B cell (primary cell): ENCODE data around the gene MOB1B. TPM values are rescaled to one million over a fixed set of nuclear protein-coding genes. Genes with fewer than 3 reads are reported as not detected.

Experiments
- ATAC-seq: fragments of 200-7000 bp; cut with Tn5 transposase; one replicate; pipeline ENCODE4 v1.10.0; 2021; ENCODE audit warnings: low read depth, mild to moderate bottlenecking, moderate number of reproducible peaks, moderate library complexity
- CTCF ChIA-PET: fragments of 350-600 bp; sonication (Branson Sonifier 250); formaldehyde crosslinking; loops from one replicate; lab custom pipeline; 2021; ENCODE audit warnings: antibody characterized with exemption, inconsistent platforms; lab: Charles Lee
- POLR2A ChIA-PET: fragments of 350-600 bp; sonication (Branson Sonifier 250); formaldehyde crosslinking; loops from one replicate; lab custom pipeline; 2021; ENCODE audit warnings: antibody characterized with exemption; lab: Charles Lee
- DNase-seq: peaks from one replicate; pipeline ENCODE4 v3.0.0; 2013
- H2AFZ ChIP-seq: 2 replicates; pipeline ENCODE4 v1.6.1; 2012; ENCODE audit warnings: mild to moderate bottlenecking, low read depth, low read length; ENCODE audit not compliant: insufficient read depth, poor library complexity, severe bottlenecking
- H3K27ac ChIP-seq, 2 donors: 1 replicate in 1 of 2; 2 replicates in 1 of 2; pipeline ENCODE4 v1.5.1; 2012 to 2013; ENCODE audit warnings: low read length in 2 of 2, mild to moderate bottlenecking in 2 of 2, moderate library complexity in 1 of 2
- H3K27me3 ChIP-seq, 4 experiments: fragments of 200-600 bp in 1 of 4; sonication (generic) in 1 of 4; replicated peaks in 1 of 4; 1 replicate in 2 of 4; 2 replicates in 2 of 4; pipeline versions ENCODE4 v1.6.1 to v1.7.0; 2013 to 2016; ENCODE audit warnings: low read length in 3 of 4, mild to moderate bottlenecking in 2 of 4, mixed read lengths in 1 of 4, moderate library complexity in 1 of 4; ENCODE audit not compliant: insufficient read depth in 4 of 4, control insufficient read depth in 3 of 4; ENCODE audit errors: control extremely low read depth in 1 of 4
- H3K36me3 ChIP-seq, 2 experiments: replicated peaks in 1 of 2; 1 replicate in 1 of 2; 2 replicates in 1 of 2; pipeline versions ENCODE4 v1.6.1 to v1.7.1; 2013; ENCODE audit warnings: low read length in 1 of 2; ENCODE audit not compliant: insufficient read depth in 2 of 2, control insufficient read depth in 1 of 2; ENCODE audit errors: control extremely low read depth in 1 of 2, extremely low read depth in 1 of 2
- H3K4me1 ChIP-seq, 2 donors: fragments of 200-600 bp in 1 of 2; sonication (generic) in 1 of 2; 1 replicate in 1 of 2; 2 replicates in 1 of 2; pipeline versions ENCODE4 v1.5.1 to v1.6.1; 2013 to 2017; ENCODE audit warnings: low read length in 2 of 2; ENCODE audit not compliant: control insufficient read depth in 2 of 2, insufficient read depth in 2 of 2
- H3K4me2 ChIP-seq: replicated peaks from 2 replicates; pipeline ENCODE3; 2012; ENCODE audit warnings: mild to moderate bottlenecking, low read depth, low read length; ENCODE audit not compliant: poor library complexity, severe bottlenecking
- H3K4me3 ChIP-seq, 5 experiments: fragments of 200-600 bp in 1 of 5; sonication (generic) in 1 of 5; 1 replicate in 3 of 5; 2 replicates in 2 of 5; pipeline versions ENCODE4 v1.5.1 to v1.7.0; 2011 to 2016; ENCODE audit warnings: low read length in 4 of 5, mild to moderate bottlenecking in 4 of 5, low read depth in 2 of 5, control low read depth in 1 of 5, moderate library complexity in 1 of 5; ENCODE audit not compliant: insufficient read depth in 1 of 5; ENCODE audit errors: control extremely low read depth in 1 of 5, extremely low read depth in 1 of 5
- H3K79me2 ChIP-seq: fragments of 200-600 bp; sonication (generic); one replicate; pipeline ENCODE4 v1.6.0; 2016; ENCODE audit warnings: low read length; ENCODE audit not compliant: control insufficient read depth, insufficient read depth
- H3K9ac ChIP-seq: fragments of 200-600 bp; sonication (generic); 2 replicates; pipeline ENCODE4 v1.6.1; 2017; ENCODE audit warnings: mild to moderate bottlenecking, low read length, moderate library complexity
- H3K9me3 ChIP-seq, 3 donors: one replicate each; pipeline versions ENCODE4 v1.6.1 to v1.7.1; 2013; ENCODE audit warnings: low read length in 2 of 3; ENCODE audit not compliant: control insufficient read depth in 2 of 3, insufficient read depth in 1 of 3; ENCODE audit errors: control extremely low read depth in 1 of 3
- H4K20me1 ChIP-seq: 2 replicates; pipeline ENCODE4 v1.6.0; 2012; ENCODE audit warnings: mild to moderate bottlenecking, low read length; ENCODE audit not compliant: insufficient read depth, control insufficient read depth, poor library complexity, severe bottlenecking
- H3K27ac Mint-ChIP-seq: one replicate; pipeline ENCODE4 v1.8.0; 2021; ENCODE audit warnings: mixed read lengths
- H3K27me3 Mint-ChIP-seq: one replicate; pipeline ENCODE4 v1.8.0; 2021; ENCODE audit warnings: mixed read lengths
- H3K4me1 Mint-ChIP-seq: one replicate; pipeline ENCODE4 v1.8.0; 2021; ENCODE audit warnings: mixed read lengths
- H3K4me3 Mint-ChIP-seq: one replicate; pipeline ENCODE4 v1.8.0; 2021; ENCODE audit warnings: mixed read lengths
- H3K9me3 Mint-ChIP-seq: one replicate; pipeline ENCODE4 v1.8.0; 2022; ENCODE audit warnings: mixed read lengths; ENCODE audit not compliant: insufficient read depth
- CTCF ChIP-seq: fragments of 200-600 bp; IDR thresholded peaks from one replicate; pipeline ENCODE4 v1.8.0; 2022; ENCODE audit warnings: antibody characterized with exemption, mild to moderate bottlenecking
- EZH2 ChIP-seq: IDR thresholded peaks from 2 replicates; pipeline ENCODE4 v1.6.1; 2012; ENCODE audit warnings: borderline replicate concordance, low read depth, mild to moderate bottlenecking, moderate library complexity, low read length; ENCODE audit not compliant: insufficient read depth, poor library complexity, severe bottlenecking
- WGBS: methylation state at CpG from one replicate; pipeline ENCODE4 v1.1.5; 2013; ENCODE audit warnings: missing lambda C conversion rate; ENCODE audit not compliant: insufficient coverage; 5-methylcytosine and 5-hydroxymethylcytosine counted together
- intact Hi-C: fragments of 100-400 bp; cut with micrococcal nuclease; formaldehyde crosslinking; loops from one replicate; pipeline ENCODE4 v1.10.0; 2022
- polyA plus RNA-seq: library from polyadenylated mRNA; depleted of rRNA; stranded (reverse); fragments of >200 nt; gene quantifications from 2 replicates; pipeline ENCODE4 v1.2.3, GENCODE V29; 2012
- total RNA-seq, 2 donors: library from RNA; stranded (reverse); fragments of 120-200 nt in 1 of 2; gene quantifications; 1 replicate in 1 of 2; 2 replicates in 1 of 2; pipeline versions ENCODE4 v1.2.3 to v1.2.4, GENCODE V29; 2013 to 2022

The MOB1B gene
- total and polyA plus RNA-seq, 2 donors (not counting 1 experiment from before 2014, with no cell fraction given) = 2.3 to 30.4 TPM

GRCh38 chr4:70996018-70996360, 93.8 kb downstream of the MOB1B start:
- Histone ChIP-seq H3K79me2 (peaks cover 74% of the 10 kb centered on the region), H3K4me3 (peak overlapping the region; percentile 85 to 99 (median 97))
- intact Hi-C loops = loop anchor here (10.0 kb wide), 1 partner anchor 261 kb away; no protein-coding TSS in a partner anchor

More at GRCh38 chr4:70996018-70996360, 93.8 kb downstream of the MOB1B start:
- Mint-ChIP-seq H3K4me3 (peak overlapping the region; percentile 97), H3K9me3 (no peaks in the 10 kb centered on the region), H3K27me3 (no peaks in the 10 kb centered on the region), H3K4me1 (peaks cover 75% of the 10 kb centered on the region), H3K27ac (peak overlapping the region; percentile 96)
- Histone ChIP-seq H4K20me1 (no peaks in the 10 kb centered on the region), H3K27ac (peak overlapping the region; percentile 51 to 94), H3K36me3 (peaks cover 2 to 24% of the 10 kb centered on the region in 2 experiments), H3K4me1 (peaks cover 47 to 49% of the 10 kb centered on the region in 2 donors), H3K9ac (peak overlapping the region; percentile 76), H3K27me3 (no peaks in the 10 kb centered on the region), H3K4me2 (peak overlapping the region; percentile 88), H3K9me3 (no peaks in the 10 kb centered on the region), H2AFZ (no peak overlapping the region)
- 2% methylated on average over 4 of the region's 4 CpGs for WGBS
- DNase-seq = peak; percentile 15
- ATAC-seq = no peak
- POLR2A ChIA-PET = interaction anchor here (0.9 to 5.0 kb wide), 2 partner anchors 9 to 290 kb away, joined by 3 to 43 read pairs; no protein-coding TSS in a partner anchor
- CTCF ChIA-PET = interaction anchor here (1.0 to 16.4 kb wide), 8 partner anchors 8 to 286 kb away, joined by 3 to 245 read pairs (median 4); no protein-coding TSS in a partner anchor
- TF ChIP-seq EZH2 (no peak), CTCF (no peak)
